ENCODE results near the gene SRL. TPM values are rescaled to one million over a fixed set of nuclear protein-coding genes. Genes with fewer than 3 reads are reported as not detected.

The SRL gene
- polyA plus RNA-seq, 4 donors: 0.45 to 3.2 (median 2.6) TPM

DNA sequence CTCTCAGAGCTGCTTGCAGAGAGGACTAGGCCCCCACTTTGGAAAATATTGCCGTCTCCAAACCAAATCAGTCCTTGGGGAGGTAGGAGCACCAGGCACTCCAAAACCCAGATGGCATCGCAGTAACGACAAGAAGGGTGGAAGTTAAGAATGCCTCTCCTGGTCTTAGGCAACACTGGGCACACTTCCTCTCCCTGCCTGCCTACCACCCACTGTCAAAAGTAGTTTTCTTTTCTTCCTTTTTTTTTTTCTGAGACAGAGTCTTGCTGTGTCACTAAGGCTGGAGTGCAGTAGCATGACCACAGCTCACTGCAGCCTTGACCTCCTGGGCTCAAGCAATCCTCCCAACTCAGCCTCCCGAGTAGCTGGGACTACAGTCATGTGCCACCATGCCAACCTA is 47.2 kb downstream of the SRL start:
- WGBS, 3 donors: 68 to 91% (median 81%) methylated on average over 4 of the region's 4 CpGs
- no peak overlapping the region for H3K27ac ChIP-seq (ENCODE audit: low read depth in 1 of 3, low read length in 2 of 3)
- DNase-seq (no peak), FAIRE-seq (no peak)
- no peaks in the 10 kb centered on the region for H3K9me3 ChIP-seq (ENCODE audit: control insufficient read depth in 2 of 2, insufficient read depth in 1 of 2, low read depth in 1 of 2, low read length in 1 of 2)
- no peak overlapping the region for H3K4me3 ChIP-seq (ENCODE audit: low read depth in 1 of 3, low read length in 3 of 3)
- H3K27me3 ChIP-seq (ENCODE audit: control insufficient read depth in 3 of 3, insufficient read depth in 3 of 3, low read length in 3 of 3): no peaks in the 10 kb centered on the region
- H3K36me3 ChIP-seq (ENCODE audit: control insufficient read depth in 3 of 3, insufficient read depth in 2 of 3, low read depth in 1 of 3, low read length in 3 of 3): no peaks in the 10 kb centered on the region
- no peaks in the 10 kb centered on the region for H3K4me1 ChIP-seq (ENCODE audit: control insufficient read depth in 3 of 3, insufficient read depth in 2 of 3, low read depth in 1 of 3, low read length in 2 of 3)

DNA sequence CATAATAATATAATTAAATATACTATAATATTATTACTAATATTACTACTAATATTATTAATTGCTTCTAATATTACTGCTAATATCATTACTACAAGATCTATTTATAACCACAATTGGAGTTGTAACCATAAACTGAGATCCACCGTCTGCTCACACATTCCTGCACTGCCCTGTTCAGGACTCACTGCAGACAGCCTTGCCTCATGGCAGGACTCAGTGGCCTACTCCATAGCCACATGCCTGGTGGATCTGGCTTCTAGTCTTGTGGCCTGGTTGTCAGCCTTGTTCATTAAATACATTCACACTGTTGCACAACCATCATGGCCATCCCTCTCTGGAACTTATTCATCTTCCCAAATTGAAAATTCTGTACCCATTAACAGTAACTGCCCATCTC is 48.0 kb downstream of the SRL start:
- no peak for FAIRE-seq
- WGBS, 3 donors: 74 to 78% (median 75%) methylated on average over 1 of the region's 1 CpG

DNA sequence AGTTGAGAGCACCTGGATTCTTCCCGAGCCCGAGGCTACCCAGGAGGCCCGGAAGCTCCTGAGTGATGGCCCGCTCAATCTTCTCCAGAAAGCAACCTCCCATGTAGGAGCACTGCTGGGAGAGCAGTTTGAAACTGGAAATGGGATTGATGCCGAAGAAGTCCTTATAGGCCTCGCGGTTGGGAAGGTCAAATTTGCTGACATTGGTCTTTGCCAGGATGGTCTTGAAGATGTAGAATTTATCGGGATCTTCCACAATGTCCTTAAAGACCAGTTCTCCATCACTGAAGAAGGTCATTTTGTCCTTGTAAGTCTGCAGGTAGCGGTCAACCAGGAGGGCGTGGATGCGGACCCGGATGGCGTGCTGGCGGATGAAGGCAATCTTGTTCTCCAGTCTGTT is 49.7 kb downstream of the SRL start:
- Histone ChIP-seq H3K9me3 (ENCODE audit: control insufficient read depth in 2 of 2, insufficient read depth in 1 of 2, low read depth in 1 of 2, low read length in 1 of 2) (no peaks in the 10 kb centered on the region), H3K4me1 (ENCODE audit: control insufficient read depth in 3 of 3, insufficient read depth in 2 of 3, low read depth in 1 of 3, low read length in 2 of 3) (no peaks in the 10 kb centered on the region), H3K36me3 (ENCODE audit: control insufficient read depth in 3 of 3, insufficient read depth in 2 of 3, low read depth in 1 of 3, low read length in 3 of 3) (no peaks in the 10 kb centered on the region), H3K27me3 (ENCODE audit: control insufficient read depth in 3 of 3, insufficient read depth in 3 of 3, low read length in 3 of 3) (peaks cover 0 to 5% (median 0%) of the 10 kb centered on the region in 3 donors), H3K27ac (ENCODE audit: low read depth in 1 of 3, low read length in 2 of 3) (no peak overlapping the region), H3K4me3 (ENCODE audit: low read depth in 1 of 3, low read length in 3 of 3) (no peak overlapping the region)
- DNase-seq (no peak), FAIRE-seq (no peak)
- WGBS, 3 donors: 92 to 96% (median 95%) methylated on average over 14 of the region's 14 CpGs

More for the DNA sequence above, 48.0 kb downstream of the SRL start:
- peaks cover 0 to 2% (median 0%) of the 10 kb centered on the region in 3 donors for H3K27me3 ChIP-seq (ENCODE audit: control insufficient read depth in 3 of 3, insufficient read depth in 3 of 3, low read length in 3 of 3)
- H3K4me1 ChIP-seq (ENCODE audit: control insufficient read depth in 3 of 3, insufficient read depth in 2 of 3, low read depth in 1 of 3, low read length in 2 of 3): no peaks in the 10 kb centered on the region
- DNase-seq: no peak
- H3K9me3 ChIP-seq (ENCODE audit: control insufficient read depth in 2 of 2, insufficient read depth in 1 of 2, low read depth in 1 of 2, low read length in 1 of 2): no peaks in the 10 kb centered on the region
- H3K4me3 ChIP-seq (ENCODE audit: low read depth in 1 of 3, low read length in 3 of 3): no peak overlapping the region
- no peaks in the 10 kb centered on the region for H3K36me3 ChIP-seq (ENCODE audit: control insufficient read depth in 3 of 3, insufficient read depth in 2 of 3, low read depth in 1 of 3, low read length in 3 of 3)
- no peak overlapping the region for H3K27ac ChIP-seq (ENCODE audit: low read depth in 1 of 3, low read length in 2 of 3)

DNA sequence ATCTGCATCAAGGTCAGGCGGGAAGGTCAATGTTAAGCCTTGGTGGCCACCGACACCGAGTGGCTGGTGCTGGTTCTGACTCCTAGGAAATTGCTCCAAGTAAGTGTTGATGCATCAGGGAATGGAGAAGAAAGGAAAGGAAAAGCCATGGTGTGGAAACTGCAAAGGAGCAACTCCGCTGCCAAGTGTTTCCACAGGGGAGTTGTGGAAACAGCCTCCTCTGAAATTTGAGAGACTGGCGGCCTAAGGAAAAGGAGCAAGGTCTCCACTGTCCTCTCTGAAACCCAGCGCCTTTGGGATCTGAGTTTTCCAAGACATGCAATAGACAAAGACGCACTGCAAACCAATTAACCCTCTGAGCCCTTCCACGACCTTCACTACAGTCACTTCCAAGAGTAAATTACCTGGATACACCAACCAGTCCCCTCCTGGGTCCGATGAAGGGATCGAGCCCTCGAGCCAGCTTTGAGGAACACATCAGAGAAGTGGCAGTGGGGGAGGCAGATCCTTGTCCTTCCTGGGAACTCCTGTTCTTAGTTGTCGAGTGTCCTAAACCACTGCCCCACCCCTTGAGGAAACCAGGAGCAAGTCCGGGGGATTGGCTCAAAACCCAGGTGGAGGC is 51.1 kb downstream of the SRL start:
- Histone ChIP-seq H3K4me1 (ENCODE audit: control insufficient read depth in 3 of 3, insufficient read depth in 2 of 3, low read depth in 1 of 3, low read length in 2 of 3) (no peaks in the 10 kb centered on the region), H3K27ac (ENCODE audit: low read depth in 1 of 3, low read length in 2 of 3) (no peak overlapping the region), H3K9me3 (ENCODE audit: control insufficient read depth in 2 of 2, insufficient read depth in 1 of 2, low read depth in 1 of 2, low read length in 1 of 2) (no peaks in the 10 kb centered on the region), H3K4me3 (ENCODE audit: low read depth in 1 of 3, low read length in 3 of 3) (no peak overlapping the region), H3K36me3 (ENCODE audit: control insufficient read depth in 3 of 3, insufficient read depth in 2 of 3, low read depth in 1 of 3, low read length in 3 of 3) (no peaks in the 10 kb centered on the region), H3K27me3 (ENCODE audit: control insufficient read depth in 3 of 3, insufficient read depth in 3 of 3, low read length in 3 of 3) (peaks cover 0 to 5% (median 0%) of the 10 kb centered on the region in 3 donors)
- DNase-seq: no peak
- no peak for FAIRE-seq
- WGBS, 3 donors: 79 to 86% (median 84%) methylated on average over 13 of the region's 13 CpGs

DNA sequence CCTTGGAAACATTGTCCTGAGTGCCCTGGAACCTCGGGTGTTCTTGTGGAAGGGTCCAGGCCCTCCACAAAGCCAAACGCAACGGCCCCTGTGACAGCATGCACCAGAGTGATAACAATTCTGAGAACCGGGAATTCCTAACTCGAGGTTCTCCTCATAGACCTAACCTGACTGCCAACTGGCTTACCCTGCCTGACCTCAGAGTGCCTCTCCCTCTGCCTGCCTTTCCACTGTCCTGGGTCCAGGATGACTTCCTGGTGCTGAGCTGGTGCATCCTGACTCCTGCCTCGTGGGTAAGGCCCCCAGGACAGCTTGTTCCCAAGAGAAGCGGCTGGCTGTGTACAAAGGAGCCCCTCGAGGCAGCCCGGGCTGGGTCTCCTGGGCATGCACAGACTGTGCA is 51.8 kb downstream of the SRL start:
- FAIRE-seq (no peak), DNase-seq (no peak)
- H3K36me3 ChIP-seq (ENCODE audit: control insufficient read depth in 3 of 3, insufficient read depth in 2 of 3, low read depth in 1 of 3, low read length in 3 of 3): no peaks in the 10 kb centered on the region
- H3K9me3 ChIP-seq (ENCODE audit: control insufficient read depth in 2 of 2, insufficient read depth in 1 of 2, low read depth in 1 of 2, low read length in 1 of 2): no peaks in the 10 kb centered on the region
- H3K27me3 ChIP-seq (ENCODE audit: control insufficient read depth in 3 of 3, insufficient read depth in 3 of 3, low read length in 3 of 3): peaks cover 0 to 5% (median 0%) of the 10 kb centered on the region in 3 donors
- WGBS, 3 donors: 65 to 70% (median 70%) methylated on average over 9 of the region's 9 CpGs
- H3K4me3 ChIP-seq (ENCODE audit: low read depth in 1 of 3, low read length in 3 of 3): no peak overlapping the region
- H3K4me1 ChIP-seq (ENCODE audit: control insufficient read depth in 3 of 3, insufficient read depth in 2 of 3, low read depth in 1 of 3, low read length in 2 of 3): no peaks in the 10 kb centered on the region
- H3K27ac ChIP-seq (ENCODE audit: low read depth in 1 of 3, low read length in 2 of 3): no peak overlapping the region

DNA sequence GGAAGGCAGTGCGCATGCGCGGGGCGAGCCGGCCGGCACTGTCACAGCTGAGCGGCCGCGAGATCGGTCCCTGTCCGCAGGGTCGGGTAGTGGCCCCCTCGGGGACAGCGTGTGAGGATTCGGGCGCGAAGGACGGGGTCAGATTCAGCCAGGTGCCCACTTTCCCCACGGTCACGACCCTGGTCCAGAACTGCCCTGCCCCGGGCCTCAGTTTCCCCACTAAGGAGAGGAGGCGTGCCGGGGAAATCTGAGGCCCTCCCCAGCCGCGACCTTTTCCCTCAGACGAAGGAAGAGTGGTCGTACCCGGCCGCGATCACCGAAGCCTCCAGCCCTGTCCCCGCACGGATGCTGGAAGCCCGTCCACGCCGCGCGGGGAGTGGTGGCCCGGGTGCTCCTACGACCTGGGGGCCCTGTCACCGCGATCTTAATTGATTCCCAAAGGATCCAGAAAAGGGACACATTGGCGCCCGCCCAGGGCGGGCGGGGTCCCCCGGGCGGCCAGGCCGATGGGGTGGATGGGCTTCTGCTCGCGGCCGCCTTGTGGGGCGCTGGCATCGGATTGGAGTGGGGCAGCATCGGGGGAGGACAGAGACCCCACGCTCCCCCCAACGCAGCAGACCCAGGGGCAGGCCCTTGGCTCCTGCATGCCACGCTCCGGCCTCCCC is 57.7 kb downstream of the SRL start:
- DNase-seq (no peak), FAIRE-seq (no peak)
- Histone ChIP-seq H3K4me3 (ENCODE audit: low read depth in 1 of 3, low read length in 3 of 3) (peak overlapping the region in 2 of 3 donors; percentile 76 to 82), H3K36me3 (ENCODE audit: control insufficient read depth in 3 of 3, insufficient read depth in 2 of 3, low read depth in 1 of 3, low read length in 3 of 3) (no peaks in the 10 kb centered on the region), H3K9me3 (ENCODE audit: control insufficient read depth in 2 of 2, insufficient read depth in 1 of 2, low read depth in 1 of 2, low read length in 1 of 2) (no peaks in the 10 kb centered on the region), H3K27me3 (ENCODE audit: control insufficient read depth in 3 of 3, insufficient read depth in 3 of 3, low read length in 3 of 3) (peaks cover 0 to 11% (median 0%) of the 10 kb centered on the region in 3 donors), H3K4me1 (ENCODE audit: control insufficient read depth in 3 of 3, insufficient read depth in 2 of 3, low read depth in 1 of 3, low read length in 2 of 3) (peaks cover 0 to 5% (median 0%) of the 10 kb centered on the region in 3 donors), H3K27ac (ENCODE audit: low read depth in 1 of 3, low read length in 2 of 3) (peak overlapping the region in 2 of 3 donors; percentile 51 to 95)
- 15 to 18% (median 18%) methylated on average over 46 to 59 of the region's 59 CpGs for WGBS, 3 donors

DNA sequence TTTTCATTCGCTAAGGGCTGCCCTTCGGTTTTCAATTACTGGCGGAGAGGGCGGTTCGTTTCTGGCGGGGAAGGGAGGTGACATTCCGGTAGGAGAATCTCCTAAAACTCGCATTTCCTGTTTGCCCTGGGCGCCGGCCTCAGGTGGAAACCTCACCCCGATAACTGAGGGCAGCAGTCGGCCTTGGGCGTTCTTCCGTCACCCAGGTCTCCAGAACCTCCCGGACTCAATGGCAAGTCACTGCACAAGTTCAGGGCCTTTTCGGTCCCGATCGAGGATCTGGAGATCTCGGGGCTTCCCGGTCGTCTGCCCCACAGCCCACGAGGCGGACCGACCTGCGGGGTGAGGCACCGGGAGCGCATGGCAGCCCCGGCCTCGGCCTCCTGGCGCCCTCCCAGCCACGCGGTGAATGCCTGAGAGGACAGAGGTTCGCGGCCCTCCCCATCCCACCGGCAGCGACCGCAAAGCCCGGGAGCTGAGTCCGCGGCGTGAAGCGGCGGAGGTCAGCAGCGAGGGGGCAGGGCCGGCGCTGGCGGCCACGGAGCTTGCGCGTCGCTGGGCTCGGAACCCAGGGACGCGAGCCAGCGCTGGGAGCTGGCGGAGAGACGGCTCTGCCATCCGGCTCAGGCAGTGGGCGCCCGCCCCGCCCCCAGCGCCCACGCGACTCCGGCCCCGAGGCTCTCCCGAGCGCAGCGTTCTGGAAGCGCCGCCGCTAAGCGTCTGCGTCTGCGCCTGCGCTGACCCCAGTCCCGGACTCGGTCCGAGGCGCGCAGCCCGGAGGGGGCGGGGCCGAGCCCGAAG is 58.4 kb downstream of the SRL start:
- peak overlapping the region; percentile 92 to 95 (median 95) for H3K27ac ChIP-seq (ENCODE audit: low read depth in 1 of 3, low read length in 2 of 3)
- H3K4me3 ChIP-seq (ENCODE audit: low read depth in 1 of 3, low read length in 3 of 3): peak overlapping the region; percentile 65 to 82 (median 76)
- FAIRE-seq (no peak), DNase-seq (peak; percentile 91 to 96)
- no peaks in the 10 kb centered on the region for H3K9me3 ChIP-seq (ENCODE audit: control insufficient read depth in 2 of 2, insufficient read depth in 1 of 2, low read depth in 1 of 2, low read length in 1 of 2)
- H3K36me3 ChIP-seq (ENCODE audit: control insufficient read depth in 3 of 3, insufficient read depth in 2 of 3, low read depth in 1 of 3, low read length in 3 of 3): no peaks in the 10 kb centered on the region
- H3K4me1 ChIP-seq (ENCODE audit: control insufficient read depth in 3 of 3, insufficient read depth in 2 of 3, low read depth in 1 of 3, low read length in 2 of 3): peaks cover 0 to 5% (median 0%) of the 10 kb centered on the region in 3 donors
- peaks cover 0 to 6% (median 0%) of the 10 kb centered on the region in 3 donors for H3K27me3 ChIP-seq (ENCODE audit: control insufficient read depth in 3 of 3, insufficient read depth in 3 of 3, low read length in 3 of 3)
- 0 to 1% (median 1%) methylated on average over 75 to 85 of the region's 85 CpGs for WGBS, 3 donors

DNA sequence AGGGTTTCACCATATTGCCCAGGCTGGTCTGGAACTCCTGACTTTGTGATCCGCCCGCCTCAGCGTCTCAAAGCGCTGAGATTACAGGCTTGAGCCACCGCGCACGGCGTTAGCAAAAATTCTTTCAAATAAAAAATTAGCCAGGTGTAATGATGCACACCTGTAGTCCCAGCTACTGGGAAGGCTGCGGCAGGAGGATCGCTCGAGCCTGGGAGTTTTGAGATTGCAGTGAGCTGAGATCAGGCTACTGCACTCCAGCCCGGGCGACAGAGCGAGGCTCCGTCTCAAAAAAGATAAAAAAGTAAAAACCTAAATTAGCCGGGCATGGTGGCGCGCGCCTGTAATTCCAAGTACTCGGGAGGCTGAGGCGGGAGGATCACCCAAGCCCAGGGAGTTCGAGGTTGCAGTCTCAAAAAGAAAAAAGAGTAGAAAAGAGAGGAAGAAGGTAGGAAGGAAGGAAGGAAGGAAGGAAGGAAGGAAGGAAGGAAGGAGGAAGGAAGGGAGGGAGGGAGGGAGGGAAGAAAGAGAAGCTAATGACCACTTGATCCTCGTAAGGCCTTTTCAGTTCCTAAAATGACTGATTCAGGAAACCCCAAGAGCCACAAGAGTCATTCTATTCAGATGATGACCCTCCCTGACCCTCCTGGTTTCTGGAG is 59.2 kb downstream of the SRL start:
- Histone ChIP-seq H3K4me1 (ENCODE audit: control insufficient read depth in 3 of 3, insufficient read depth in 2 of 3, low read depth in 1 of 3, low read length in 2 of 3) (peaks cover 0 to 5% (median 0%) of the 10 kb centered on the region in 3 donors), H3K27ac (ENCODE audit: low read depth in 1 of 3, low read length in 2 of 3) (peak overlapping the region; percentile 92 to 95 (median 95)), H3K27me3 (ENCODE audit: control insufficient read depth in 3 of 3, insufficient read depth in 3 of 3, low read length in 3 of 3) (peaks cover 0 to 6% (median 0%) of the 10 kb centered on the region in 3 donors), H3K9me3 (ENCODE audit: control insufficient read depth in 2 of 2, insufficient read depth in 1 of 2, low read depth in 1 of 2, low read length in 1 of 2) (no peaks in the 10 kb centered on the region), H3K4me3 (ENCODE audit: low read depth in 1 of 3, low read length in 3 of 3) (peak overlapping the region in 2 of 3 donors; percentile 76 to 82), H3K36me3 (ENCODE audit: control insufficient read depth in 3 of 3, insufficient read depth in 2 of 3, low read depth in 1 of 3, low read length in 3 of 3) (no peaks in the 10 kb centered on the region)
- 89 to 93% (median 91%) methylated on average over 22 to 23 of the region's 23 CpGs for WGBS, 3 donors
- FAIRE-seq (no peak), DNase-seq (no peak)
